OCI-LY3 (cell line): ENCODE measurements around the gene PDIA5.

Experiments
- H2AFZ ChIP-seq: fragments of 200-600, 300-600 bp; shearing (Covaris generic); 2 replicates; pipeline ENCODE4 v1.6.0; 2014; ENCODE audit warnings: antibody characterized with exemption, low read depth, low read length
- H3K27ac ChIP-seq: fragments of 200-600, 300-600 bp; sonication (generic); 2 replicates; pipeline ENCODE4 v1.5.1; 2014; ENCODE audit warnings: mild to moderate bottlenecking, low read length, moderate library complexity, mixed read lengths
- H3K27me3 ChIP-seq: fragments of 200-600, 300-600 bp; sonication (generic); 2 replicates; pipeline ENCODE4 v1.6.1; 2014; ENCODE audit warnings: low read depth, low read length, mixed read lengths
- H3K36me3 ChIP-seq: fragments of 200-600, 300-600 bp; sonication (generic); replicated peaks from 2 replicates; pipeline ENCODE3; 2014; ENCODE audit warnings: low read depth, low read length, mixed read lengths
- H3K4me1 ChIP-seq: fragments of 300-600, 200-600 bp; sonication (generic); 2 replicates; pipeline ENCODE4 v1.6.1; 2014; ENCODE audit warnings: low read length, mixed read lengths
- H3K4me2 ChIP-seq: fragments of 200-600, 300-600 bp; sonication (generic); 2 replicates; pipeline ENCODE4 v1.6.1; 2014; ENCODE audit warnings: low read length, mixed read lengths
- H3K4me3 ChIP-seq: fragments of 300-600, 200-600 bp; sonication (generic); 2 replicates; pipeline ENCODE4 v1.5.1; 2014; ENCODE audit warnings: antibody characterized with exemption, mild to moderate bottlenecking, low read length, moderate library complexity
- H3K79me2 ChIP-seq: fragments of 300-600, 200-600 bp; shearing (Covaris generic); 2 replicates; pipeline ENCODE4 v1.6.1; 2014; ENCODE audit warnings: mild to moderate bottlenecking, low read length, mixed read lengths
- H3K9ac ChIP-seq: fragments of 300-600, 200-600 bp; shearing (Covaris generic); 2 replicates; pipeline ENCODE4 v1.6.0; 2014; ENCODE audit warnings: mild to moderate bottlenecking, low read length, moderate library complexity
- H3K9me3 ChIP-seq: fragments of 200-600, 300-600 bp; shearing (Covaris generic); 2 replicates; pipeline ENCODE4 v1.6.1; 2014; ENCODE audit warnings: low read length, mixed read lengths; ENCODE audit not compliant: insufficient read depth
- H4K20me1 ChIP-seq: fragments of 200-600, 300-600 bp; sonication (generic); 2 replicates; pipeline ENCODE4 v1.6.1; 2016; ENCODE audit warnings: low read length, mixed read lengths; ENCODE audit not compliant: insufficient read depth
- EZH2phosphoT487 ChIP-seq: fragments of 200-600 bp; shearing (Covaris generic); IDR thresholded peaks from 2 replicates; pipeline ENCODE4 v1.6.1; 2018; ENCODE audit warnings: antibody characterized with exemption, mixed run types, low read depth
- TF ChIP-seq, protein P1 (sequence below): fragments of 200-600, 300-600 bp; sonication (generic); IDR thresholded peaks from 2 replicates; pipeline ENCODE4 v1.5.1; 2014; ENCODE audit warnings: antibody characterized with exemption, low read length, low read depth

PDIA5 gene

DNA sequence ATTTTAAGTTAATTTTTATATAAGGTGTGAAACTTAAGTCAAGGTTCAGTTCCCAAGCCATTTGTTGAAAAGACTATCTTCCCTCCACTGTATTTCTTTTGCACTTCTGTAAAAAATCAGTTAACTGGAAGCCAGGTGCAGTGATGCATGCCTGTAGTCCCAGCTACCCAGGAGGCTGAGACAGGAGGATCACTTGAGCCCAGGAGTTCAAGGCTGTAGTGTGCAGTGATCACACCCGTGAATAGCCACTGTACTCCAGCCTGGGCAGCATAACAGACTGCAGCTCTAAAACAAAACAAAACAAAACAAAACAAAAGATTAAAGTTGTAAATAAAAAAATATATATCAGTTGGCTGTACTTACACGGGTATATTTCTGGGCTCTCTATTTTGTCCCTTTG is 101.8 kb downstream of the PDIA5 start:
- Histone ChIP-seq H3K36me3 (peaks cover 37% of the 10 kb centered on the region), H3K4me2 (no peak overlapping the region), H3K27me3 (no peaks in the 10 kb centered on the region), H3K4me1 (no peaks in the 10 kb centered on the region), H3K27ac (no peak overlapping the region), H3K9me3 (no peaks in the 10 kb centered on the region), H3K79me2 (no peaks in the 10 kb centered on the region), H4K20me1 (no peaks in the 10 kb centered on the region), H3K4me3 (no peak overlapping the region), H3K9ac (no peak overlapping the region), H2AFZ (no peak overlapping the region)
- TF ChIP-seq EZH2phosphoT487 = no peak
- TF ChIP-seq, protein P1, sequence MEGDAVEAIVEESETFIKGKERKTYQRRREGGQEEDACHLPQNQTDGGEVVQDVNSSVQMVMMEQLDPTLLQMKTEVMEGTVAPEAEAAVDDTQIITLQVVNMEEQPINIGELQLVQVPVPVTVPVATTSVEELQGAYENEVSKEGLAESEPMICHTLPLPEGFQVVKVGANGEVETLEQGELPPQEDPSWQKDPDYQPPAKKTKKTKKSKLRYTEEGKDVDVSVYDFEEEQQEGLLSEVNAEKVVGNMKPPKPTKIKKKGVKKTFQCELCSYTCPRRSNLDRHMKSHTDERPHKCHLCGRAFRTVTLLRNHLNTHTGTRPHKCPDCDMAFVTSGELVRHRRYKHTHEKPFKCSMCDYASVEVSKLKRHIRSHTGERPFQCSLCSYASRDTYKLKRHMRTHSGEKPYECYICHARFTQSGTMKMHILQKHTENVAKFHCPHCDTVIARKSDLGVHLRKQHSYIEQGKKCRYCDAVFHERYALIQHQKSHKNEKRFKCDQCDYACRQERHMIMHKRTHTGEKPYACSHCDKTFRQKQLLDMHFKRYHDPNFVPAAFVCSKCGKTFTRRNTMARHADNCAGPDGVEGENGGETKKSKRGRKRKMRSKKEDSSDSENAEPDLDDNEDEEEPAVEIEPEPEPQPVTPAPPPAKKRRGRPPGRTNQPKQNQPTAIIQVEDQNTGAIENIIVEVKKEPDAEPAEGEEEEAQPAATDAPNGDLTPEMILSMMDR = no peak

DNA sequence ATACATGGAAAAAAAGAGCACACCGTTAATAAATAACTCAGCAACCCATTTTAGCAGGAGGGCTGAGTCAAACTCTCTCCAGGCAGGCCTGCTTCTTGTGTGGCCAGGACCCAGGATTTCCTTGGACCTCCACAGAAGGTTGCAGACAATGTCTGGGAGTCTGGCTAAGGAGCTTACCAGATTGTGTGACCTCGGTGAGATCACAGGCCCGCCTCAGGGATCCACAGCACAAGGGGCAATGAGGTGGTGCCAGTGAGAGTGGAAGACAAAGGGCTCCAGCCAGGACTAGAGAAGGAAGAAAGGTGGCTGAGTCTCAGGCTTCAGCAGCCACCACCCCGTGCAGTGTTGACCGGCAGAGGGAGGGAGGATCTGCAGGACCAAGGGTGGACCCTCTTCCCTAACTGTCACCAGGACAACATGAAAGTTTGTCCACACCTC is 102.7 kb downstream of the PDIA5 start:
- no peak for TF ChIP-seq EZH2phosphoT487
- TF ChIP-seq, protein P1 = no peak
- Histone ChIP-seq H3K9ac (no peak overlapping the region), H4K20me1 (no peaks in the 10 kb centered on the region), H3K4me1 (no peaks in the 10 kb centered on the region), H3K9me3 (no peaks in the 10 kb centered on the region), H3K27ac (no peak overlapping the region), H3K4me3 (no peak overlapping the region), H3K4me2 (no peak overlapping the region), H2AFZ (no peak overlapping the region), H3K79me2 (no peaks in the 10 kb centered on the region), H3K27me3 (no peaks in the 10 kb centered on the region), H3K36me3 (peaks cover 28% of the 10 kb centered on the region)

DNA sequence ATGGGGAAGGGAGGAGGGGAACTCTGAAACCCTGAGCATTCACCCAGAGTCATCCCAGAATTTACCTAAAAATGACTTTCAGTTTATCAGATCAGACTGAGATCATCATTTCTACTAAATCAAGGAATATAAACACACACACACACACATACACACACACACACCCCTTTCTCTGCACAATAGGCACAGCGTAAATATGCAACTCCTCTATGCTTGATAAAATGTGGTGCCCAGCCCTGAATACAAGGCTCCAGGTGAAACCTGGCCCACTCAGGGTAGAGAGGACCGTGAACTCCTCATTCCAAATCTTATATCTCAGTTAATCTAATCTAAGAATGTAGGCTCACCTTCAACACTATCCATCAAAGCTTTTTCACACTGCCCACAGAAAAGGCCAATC is 103.1 kb downstream of the PDIA5 start:
- Histone ChIP-seq H3K4me1 (no peaks in the 10 kb centered on the region), H3K27me3 (no peaks in the 10 kb centered on the region), H3K4me3 (no peak overlapping the region), H3K9me3 (no peaks in the 10 kb centered on the region), H3K36me3 (peaks cover 24% of the 10 kb centered on the region), H2AFZ (no peak overlapping the region), H3K79me2 (no peaks in the 10 kb centered on the region), H3K9ac (no peak overlapping the region), H4K20me1 (no peaks in the 10 kb centered on the region), H3K4me2 (no peak overlapping the region), H3K27ac (no peak overlapping the region)
- TF ChIP-seq, protein P1 = no peak
- no peak for TF ChIP-seq EZH2phosphoT487

DNA sequence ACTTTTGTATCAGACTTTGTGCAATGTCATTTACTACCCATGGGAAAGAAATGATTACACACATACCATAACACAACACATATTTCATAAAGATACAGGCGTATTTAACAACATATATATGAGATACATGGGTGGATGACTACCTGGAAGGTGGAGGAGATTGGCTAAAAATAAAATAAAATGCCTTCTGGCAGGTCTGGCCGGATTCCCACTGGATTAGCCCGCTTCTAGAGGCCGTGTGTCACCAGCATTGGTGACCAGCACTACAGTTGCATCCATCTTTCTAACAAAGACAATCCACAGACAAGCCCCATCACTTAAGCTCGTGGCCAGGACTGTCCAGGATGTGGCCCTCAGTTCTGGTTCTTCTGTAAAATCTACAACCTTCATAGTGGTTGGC is 114.0 kb downstream of the PDIA5 start:
- Histone ChIP-seq H3K9me3 (no peaks in the 10 kb centered on the region), H3K27me3 (no peaks in the 10 kb centered on the region), H4K20me1 (no peaks in the 10 kb centered on the region), H3K4me3 (no peak overlapping the region), H3K9ac (no peak overlapping the region), H3K27ac (no peak overlapping the region), H2AFZ (no peak overlapping the region), H3K4me1 (peaks cover 11% of the 10 kb centered on the region), H3K79me2 (no peaks in the 10 kb centered on the region), H3K4me2 (no peak overlapping the region), H3K36me3 (peaks cover 7% of the 10 kb centered on the region)
- TF ChIP-seq, protein P1 = no peak
- TF ChIP-seq EZH2phosphoT487 = no peak
